ENCODE data around the gene ATG5.
A peak's percentile ranks its signal among the peaks of the same experiment; 100 is the strongest.

The ATG5 gene

GRCh38 chr6:106167096-106167814, 158.3 kb downstream of the ATG5 start:
- Histone ChIP-seq H3K4me3 (ENCODE audit: low read length) (no peak overlapping the region), H3K27me3 (ENCODE audit: control insufficient read depth, low read length) (no peaks in the 10 kb centered on the region), H3K36me3 (ENCODE audit: control insufficient read depth, low read length) (no peaks in the 10 kb centered on the region), H3K4me1 (ENCODE audit: control insufficient read depth, low read length) (peaks cover 9% of the 10 kb centered on the region), H3K9me2 (replicated peaks; ENCODE audit: control insufficient read depth, low read length) (no peaks in the 10 kb centered on the region), H4K20me1 (ENCODE audit: control insufficient read depth, insufficient read depth, low read depth, low read length) (no peaks in the 10 kb centered on the region), H3F3A (ENCODE audit: control insufficient read depth, insufficient read depth) (no peaks in the 10 kb centered on the region), H3K27ac (ENCODE audit: low read depth, low read length) (no peak overlapping the region), H3K4me2 (ENCODE audit: low read length) (no peak overlapping the region), H3K9me3 (ENCODE audit: control insufficient read depth, insufficient read depth, low read length) (no peaks in the 10 kb centered on the region), H3K79me2 (ENCODE audit: control insufficient read depth, low read length) (no peaks in the 10 kb centered on the region)
- TF ChIP-seq CTCF (IDR thresholded peaks at IDR 0.05; ENCODE audit: low read depth, low read length, poor library complexity, severe bottlenecking): no peak
- no peak for TF ChIP-seq EZH2phosphoT487 (IDR thresholded peaks at IDR 0.05; ENCODE audit: borderline replicate concordance, low read length)

- Histone ChIP-seq H3K4me3 (ENCODE audit: low read length) (no peak overlapping the region), H3K27ac (ENCODE audit: low read depth, low read length) (no peak overlapping the region), H4K20me1 (ENCODE audit: control insufficient read depth, insufficient read depth, low read depth, low read length) (no peaks in the 10 kb centered on the region), H3K27me3 (ENCODE audit: control insufficient read depth, low read length) (no peaks in the 10 kb centered on the region), H3K9me2 (replicated peaks; ENCODE audit: control insufficient read depth, low read length) (no peaks in the 10 kb centered on the region), H3K4me1 (ENCODE audit: control insufficient read depth, low read length) (peaks cover 9% of the 10 kb centered on the region), H3F3A (ENCODE audit: control insufficient read depth, insufficient read depth) (no peaks in the 10 kb centered on the region), H3K4me2 (ENCODE audit: low read length) (no peak overlapping the region), H3K36me3 (ENCODE audit: control insufficient read depth, low read length) (no peaks in the 10 kb centered on the region), H3K79me2 (ENCODE audit: control insufficient read depth, low read length) (no peaks in the 10 kb centered on the region), H3K9me3 (ENCODE audit: control insufficient read depth, insufficient read depth, low read length) (no peaks in the 10 kb centered on the region)
- TF ChIP-seq CTCF (IDR thresholded peaks at IDR 0.05; ENCODE audit: low read depth, low read length, poor library complexity, severe bottlenecking): no peak
- no peak for TF ChIP-seq EZH2phosphoT487 (IDR thresholded peaks at IDR 0.05; ENCODE audit: borderline replicate concordance, low read length)
These were observed 159.6 kb downstream of the ATG5 start for GRCh38 chr6:106165885-106166485.

GRCh38 chr6:106163966-106164877, 161.3 kb downstream of the ATG5 start:
- Histone ChIP-seq H3K79me2 (ENCODE audit: control insufficient read depth, low read length) (no peaks in the 10 kb centered on the region), H3K36me3 (ENCODE audit: control insufficient read depth, low read length) (no peaks in the 10 kb centered on the region), H3K27ac (ENCODE audit: low read depth, low read length) (no peak overlapping the region), H3F3A (ENCODE audit: control insufficient read depth, insufficient read depth) (no peaks in the 10 kb centered on the region), H3K4me2 (ENCODE audit: low read length) (peak overlapping the region; percentile 38), H4K20me1 (ENCODE audit: control insufficient read depth, insufficient read depth, low read depth, low read length) (no peaks in the 10 kb centered on the region), H3K9me2 (replicated peaks; ENCODE audit: control insufficient read depth, low read length) (no peaks in the 10 kb centered on the region), H3K4me3 (ENCODE audit: low read length) (no peak overlapping the region), H3K9me3 (ENCODE audit: control insufficient read depth, insufficient read depth, low read length) (no peaks in the 10 kb centered on the region), H3K27me3 (ENCODE audit: control insufficient read depth, low read length) (no peaks in the 10 kb centered on the region), H3K4me1 (ENCODE audit: control insufficient read depth, low read length) (peaks cover 9% of the 10 kb centered on the region)
- no peak for TF ChIP-seq CTCF (IDR thresholded peaks at IDR 0.05; ENCODE audit: low read depth, low read length, poor library complexity, severe bottlenecking)
- no peak for TF ChIP-seq EZH2phosphoT487 (IDR thresholded peaks at IDR 0.05; ENCODE audit: borderline replicate concordance, low read length)

All from DOHH2 (cell line).